H9 (cell line): ENCODE data around the gene NXPH4. TPM values are rescaled to one million over a fixed set of nuclear protein-coding genes. Genes with fewer than 3 reads are reported as not detected.
A peak's percentile ranks its signal among the peaks of the same experiment; 100 is the strongest.

Source experiments
- DNase-seq: peaks from one replicate; pipeline ENCODE4 v3.0.0-alpha.2; 2017
- H2AFZ ChIP-seq: one replicate; pipeline ENCODE4 v1.6.1; 2013; ENCODE audit warnings: mild to moderate bottlenecking, low read length, control low read depth, moderate library complexity
- H2AK5ac ChIP-seq: 2 replicates; pipeline ENCODE4 v1.6.1; 2013; ENCODE audit warnings: low read length, control low read depth, mixed read lengths; ENCODE audit not compliant: insufficient read length
- H2BK120ac ChIP-seq: one replicate; pipeline ENCODE4 v1.6.1; 2013; ENCODE audit warnings: low read depth, mild to moderate bottlenecking, low read length, control low read depth, inconsistent platforms; ENCODE audit not compliant: poor library complexity, severe bottlenecking
- H2BK12ac ChIP-seq: 2 replicates; pipeline ENCODE4 v1.6.1; 2013; ENCODE audit warnings: low read length, control low read depth, mixed read lengths, low read depth; ENCODE audit not compliant: insufficient read length
- H2BK15ac ChIP-seq: 2 replicates; pipeline ENCODE4 v1.6.1; 2013; ENCODE audit warnings: low read depth, low read length, control low read depth
- H2BK20ac ChIP-seq: one replicate; pipeline ENCODE4 v1.6.1; 2013; ENCODE audit warnings: low read depth, mild to moderate bottlenecking, low read length, control low read depth, inconsistent platforms; ENCODE audit not compliant: poor library complexity, severe bottlenecking
- H2BK5ac ChIP-seq: 2 replicates; pipeline ENCODE4 v1.6.1; 2013; ENCODE audit warnings: low read length, control low read depth, mixed read lengths; ENCODE audit not compliant: insufficient read length
- H3K14ac ChIP-seq: 2 replicates; pipeline ENCODE4 v1.6.1; 2013; ENCODE audit warnings: low read length, control low read depth; ENCODE audit not compliant: insufficient read depth
- H3K18ac ChIP-seq: 2 replicates; pipeline ENCODE4 v1.6.1; 2013; ENCODE audit warnings: low read depth, mild to moderate bottlenecking, mixed read lengths, low read length, control low read depth; ENCODE audit not compliant: insufficient read length
- H3K23ac ChIP-seq: 2 replicates; pipeline ENCODE4 v1.6.1; 2013; ENCODE audit warnings: low read length, control low read depth, mixed read lengths, low read depth; ENCODE audit not compliant: insufficient read length
- H3K23me2 ChIP-seq: 2 replicates; pipeline ENCODE4 v1.6.1; 2013; ENCODE audit warnings: low read depth, mild to moderate bottlenecking, mixed read lengths, low read length, control low read depth; ENCODE audit not compliant: insufficient read length, poor library complexity, severe bottlenecking
- H3K27ac ChIP-seq: 2 replicates; pipeline ENCODE4 v1.5.1; 2013; ENCODE audit warnings: low read length, control low read depth, mixed read lengths, low read depth; ENCODE audit not compliant: insufficient read length
- H3K27me3 ChIP-seq: 2 replicates; pipeline ENCODE4 v1.6.1; 2013; ENCODE audit warnings: low read length, control low read depth, inconsistent platforms; ENCODE audit not compliant: insufficient read depth
- H3K4ac ChIP-seq: 2 replicates; pipeline ENCODE4 v1.6.1; 2013; ENCODE audit warnings: low read depth, mild to moderate bottlenecking, control low read depth, inconsistent platforms, low read length, moderate library complexity
- H3K4me1 ChIP-seq: 2 replicates; pipeline ENCODE4 v1.6.1; 2013; ENCODE audit warnings: low read length, control low read depth, inconsistent platforms; ENCODE audit not compliant: insufficient read depth
- H3K4me2 ChIP-seq: 2 replicates; pipeline ENCODE4 v1.6.1; 2013; ENCODE audit warnings: low read length, control low read depth, mixed read lengths; ENCODE audit not compliant: insufficient read length, insufficient read depth
- H3K56ac ChIP-seq: 2 replicates; pipeline ENCODE4 v1.6.1; 2013; ENCODE audit warnings: low read depth, mild to moderate bottlenecking, mixed read lengths, low read length, control low read depth; ENCODE audit not compliant: insufficient read length
- H3K79me1 ChIP-seq: 2 replicates; pipeline ENCODE4 v1.6.1; 2013; ENCODE audit warnings: low read depth, mild to moderate bottlenecking, moderate library complexity, low read length, control low read depth, inconsistent platforms; ENCODE audit not compliant: insufficient read depth, poor library complexity, severe bottlenecking
- H3K79me2 ChIP-seq: 2 replicates; pipeline ENCODE4 v1.6.1; 2013; ENCODE audit warnings: low read length, control low read depth, inconsistent platforms; ENCODE audit not compliant: insufficient read depth
- H3K9ac ChIP-seq: 2 replicates; pipeline ENCODE4 v1.6.1; 2013; ENCODE audit warnings: low read length, control low read depth, mixed read lengths; ENCODE audit not compliant: insufficient read length; ENCODE audit errors: extremely low read depth
- H3K9me3 ChIP-seq: one replicate; pipeline ENCODE4 v1.6.1; 2013; ENCODE audit warnings: low read depth, low read length, inconsistent platforms; ENCODE audit not compliant: control insufficient read depth
- H3T11ph ChIP-seq: one replicate; pipeline ENCODE4 v1.6.1; 2013; ENCODE audit warnings: mild to moderate bottlenecking, low read length, control low read depth, inconsistent platforms
- H4K20me1 ChIP-seq: one replicate; pipeline ENCODE4 v1.6.1; 2013; ENCODE audit not compliant: control insufficient read depth, insufficient read length, insufficient read depth
- H4K5ac ChIP-seq: 2 replicates; pipeline ENCODE4 v1.6.1; 2013; ENCODE audit warnings: low read depth, mild to moderate bottlenecking, mixed read lengths, low read length, control low read depth; ENCODE audit not compliant: insufficient read length
- H4K8ac ChIP-seq: replicated peaks from 2 replicates; pipeline ENCODE4 v1.6.1; 2013; ENCODE audit warnings: low read length, control low read depth, mixed read lengths, low read depth; ENCODE audit not compliant: insufficient read length
- H4K91ac ChIP-seq: 2 replicates; pipeline ENCODE4 v1.6.1; 2013; ENCODE audit warnings: low read depth, mild to moderate bottlenecking, moderate library complexity, mixed read lengths, low read length, control low read depth; ENCODE audit not compliant: insufficient read length
- H3K27ac Mint-ChIP-seq, 3 experiments: 2 replicates in 2 of 3; 3 replicates in 1 of 3; pipeline ENCODE4 v1.8.0; 2020 to 2021; ENCODE audit warnings: mixed read lengths in 3 of 3, mild to moderate bottlenecking in 1 of 3, moderate library complexity in 1 of 3
- H3K27me3 Mint-ChIP-seq: 2 replicates; pipeline ENCODE4 v1.8.0; 2021; ENCODE audit warnings: low read depth, mild to moderate bottlenecking, moderate library complexity, mixed read lengths
- H3K36me3 Mint-ChIP-seq, 3 experiments: 2 replicates in 2 of 3; 3 replicates in 1 of 3; pipeline ENCODE4 v1.8.0; 2020 to 2021; ENCODE audit warnings: low read depth in 3 of 3, mixed read lengths in 3 of 3; ENCODE audit not compliant: insufficient read depth in 1 of 3
- H3K4me1 Mint-ChIP-seq, 2 experiments: 2 replicates each; pipeline ENCODE4 v1.8.0; 2020; ENCODE audit warnings: mixed read lengths in 2 of 2
- H3K4me3 Mint-ChIP-seq, 2 experiments: 2 replicates in 1 of 2; 3 replicates in 1 of 2; pipeline ENCODE4 v1.8.0; 2020 to 2021; ENCODE audit warnings: mild to moderate bottlenecking in 2 of 2, mixed read lengths in 2 of 2, moderate library complexity in 1 of 2
- H3K9me3 Mint-ChIP-seq, 2 experiments: 2 replicates in 1 of 2; 3 replicates in 1 of 2; pipeline ENCODE4 v1.8.0; 2020; ENCODE audit warnings: mild to moderate bottlenecking in 2 of 2, mixed read lengths in 2 of 2, moderate library complexity in 1 of 2
- CTCF ChIP-seq: fragments of 200-600 bp; sonication (generic); conservative IDR thresholded peaks from 3 replicates; pipeline ENCODE4 v1.8.0; 2021; ENCODE audit warnings: antibody characterized with exemption, mild to moderate bottlenecking
- WGBS: extraction: QIAGEN DNeasy Blood & Tissue Kit; methylation state at CpG from one replicate; pipeline ENCODE4 v1.1.7; 2013; ENCODE audit warnings: missing lambda C conversion rate, low lambda C conversion rate, mixed read lengths; ENCODE audit not compliant: insufficient read length; ENCODE audit errors: extremely low coverage; 5-methylcytosine and 5-hydroxymethylcytosine counted together
- total RNA-seq: library from RNA; stranded (reverse); gene quantifications from 2 replicates; pipeline ENCODE4 v1.2.1, GENCODE V29; 2021

Gene NXPH4
- total RNA-seq, 1 experiment from 2014 or later: 2.1 TPM

- Histone ChIP-seq H3K79me2 (no peaks in the 10 kb centered on the region), H2BK5ac (no peak overlapping the region), H3K23ac (no peak overlapping the region), H4K91ac (no peak overlapping the region), H3K27me3 (peaks cover 31% of the 10 kb centered on the region), H3K23me2 (peaks cover 17% of the 10 kb centered on the region), H3K56ac (no peak overlapping the region), H4K5ac (no peak overlapping the region), H2BK15ac (no peak overlapping the region), H3K4me2 (no peak overlapping the region), H3K9me3 (no peaks in the 10 kb centered on the region), H2AK5ac (no peak overlapping the region), H3K79me1 (no peaks in the 10 kb centered on the region), H4K8ac (no peak overlapping the region), H2BK120ac (no peak overlapping the region), H2AFZ (no peak overlapping the region), H3K4ac (no peak overlapping the region), H2BK20ac (no peak overlapping the region), H3K27ac (no peak overlapping the region), H3K4me1 (0 out of 2 replicates have a peak, but pooled peaks cover 4% of the 10 kb centered on the region), H3K9ac (no peak overlapping the region), H4K20me1 (no peaks in the 10 kb centered on the region), H3K18ac (no peak overlapping the region), H2BK12ac (no peak overlapping the region), H3T11ph (no peak overlapping the region), H3K14ac (no peak overlapping the region)
- Mint-ChIP-seq H3K27ac (no peak overlapping the region), H3K9me3 (no peaks in the 10 kb centered on the region), H3K27me3 (peaks cover 54% of the 10 kb centered on the region), H3K36me3 (peaks cover 0 to 3% (median 2%) of the 10 kb centered on the region in 3 experiments; a peak in 2 of 7 replicates), H3K4me3 (peak overlapping the region in 1 of 2 experiments; percentile 84; a peak in 3 of 5 replicates), H3K4me1 (peaks cover 57 to 67% of the 10 kb centered on the region in 2 experiments)
- no CpG with 5 or more reads among the region's 6 CpGs for WGBS
- DNase-seq: peak; percentile 37
- no peak for TF ChIP-seq CTCF
Observed at GRCh38 chr12:57244312-57244696, 27.7 kb downstream of the NXPH4 start.
